ENCODE results near the gene SERGEF. TPM values are rescaled to one million over a fixed set of nuclear protein-coding genes. Genes with fewer than 3 reads are reported as not detected.
"Not testable (repeated sequence)": the region's sequence is repeated elsewhere in the genome, so short reads cannot be mapped to it uniquely, and the experiment has no call there.

Gene SERGEF
- total RNA-seq, 2 donors from 2014 or later, result 23.2 to 36.2 TPM

DNA sequence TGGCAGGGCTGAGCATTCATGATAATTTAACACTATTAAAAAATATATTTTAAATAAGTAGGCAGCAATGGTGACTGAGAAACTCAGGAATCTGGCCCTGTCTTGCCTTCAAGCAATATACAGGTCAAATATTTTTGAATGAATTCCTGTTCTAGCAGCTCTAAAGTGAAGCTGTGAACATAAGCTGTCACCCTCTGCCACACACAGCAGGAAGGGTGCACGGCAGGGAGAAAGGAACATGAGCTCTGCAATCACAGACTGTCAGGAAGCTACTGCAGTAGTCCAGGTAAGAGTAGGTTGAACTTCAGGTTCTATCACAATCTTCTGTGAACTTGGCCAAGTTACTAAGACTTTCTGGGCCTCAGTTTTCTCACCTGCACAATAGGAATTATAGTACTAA is 114.8 kb downstream of the SERGEF start:
- H3K27ac ChIP-seq, result no peak overlapping the region
- no peaks in the 10 kb centered on the region for H3K27me3 ChIP-seq
- TF ChIP-seq, protein P1, sequence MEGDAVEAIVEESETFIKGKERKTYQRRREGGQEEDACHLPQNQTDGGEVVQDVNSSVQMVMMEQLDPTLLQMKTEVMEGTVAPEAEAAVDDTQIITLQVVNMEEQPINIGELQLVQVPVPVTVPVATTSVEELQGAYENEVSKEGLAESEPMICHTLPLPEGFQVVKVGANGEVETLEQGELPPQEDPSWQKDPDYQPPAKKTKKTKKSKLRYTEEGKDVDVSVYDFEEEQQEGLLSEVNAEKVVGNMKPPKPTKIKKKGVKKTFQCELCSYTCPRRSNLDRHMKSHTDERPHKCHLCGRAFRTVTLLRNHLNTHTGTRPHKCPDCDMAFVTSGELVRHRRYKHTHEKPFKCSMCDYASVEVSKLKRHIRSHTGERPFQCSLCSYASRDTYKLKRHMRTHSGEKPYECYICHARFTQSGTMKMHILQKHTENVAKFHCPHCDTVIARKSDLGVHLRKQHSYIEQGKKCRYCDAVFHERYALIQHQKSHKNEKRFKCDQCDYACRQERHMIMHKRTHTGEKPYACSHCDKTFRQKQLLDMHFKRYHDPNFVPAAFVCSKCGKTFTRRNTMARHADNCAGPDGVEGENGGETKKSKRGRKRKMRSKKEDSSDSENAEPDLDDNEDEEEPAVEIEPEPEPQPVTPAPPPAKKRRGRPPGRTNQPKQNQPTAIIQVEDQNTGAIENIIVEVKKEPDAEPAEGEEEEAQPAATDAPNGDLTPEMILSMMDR (IDR thresholded peaks at IDR 0.05), result no peak
- H3K4me1 ChIP-seq, result no peaks in the 10 kb centered on the region
- no peak overlapping the region for H3K4me3 ChIP-seq
- no peak overlapping the region for H3K9ac ChIP-seq (ENCODE audit: low read depth in 2 of 2, low read length in 2 of 2)
- no peaks in the 10 kb centered on the region for H3K36me3 ChIP-seq
- no peak for DNase-seq
- no peaks in the 10 kb centered on the region for H3K9me3 ChIP-seq
- intact Hi-C loops (cut with DNase I), result no loop called here

DNA sequence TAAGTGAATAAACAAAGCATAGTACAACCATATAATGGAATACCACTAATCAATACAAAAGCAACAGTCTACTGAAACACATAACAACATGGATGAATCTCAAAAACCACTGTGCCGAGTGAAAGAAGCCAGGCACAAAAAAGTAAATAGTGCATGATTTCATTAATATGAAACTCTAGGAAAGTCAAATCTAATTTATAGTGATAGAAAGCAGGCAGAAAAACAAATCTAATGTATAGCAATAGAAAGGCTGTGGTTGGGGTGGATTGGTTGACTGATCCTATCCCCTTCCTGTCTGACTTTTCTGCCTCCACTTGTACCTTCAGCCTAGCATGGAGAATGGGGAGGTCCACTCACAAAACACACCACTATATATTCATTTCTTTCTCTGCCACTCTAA is 115.4 kb downstream of the SERGEF start:
- Histone ChIP-seq H3K4me3 (no peak overlapping the region), H3K4me1 (no peaks in the 10 kb centered on the region), H3K36me3 (no peaks in the 10 kb centered on the region), H3K27ac (no peak overlapping the region), H3K27me3 (no peaks in the 10 kb centered on the region), H3K9me3 (no peaks in the 10 kb centered on the region), H3K9ac (ENCODE audit: low read depth in 2 of 2, low read length in 2 of 2) (no peak overlapping the region)
- TF ChIP-seq, protein P1 (IDR thresholded peaks at IDR 0.05), result no peak
- DNase-seq, result no peak
- intact Hi-C loops (cut with DNase I), result no loop called here

DNA sequence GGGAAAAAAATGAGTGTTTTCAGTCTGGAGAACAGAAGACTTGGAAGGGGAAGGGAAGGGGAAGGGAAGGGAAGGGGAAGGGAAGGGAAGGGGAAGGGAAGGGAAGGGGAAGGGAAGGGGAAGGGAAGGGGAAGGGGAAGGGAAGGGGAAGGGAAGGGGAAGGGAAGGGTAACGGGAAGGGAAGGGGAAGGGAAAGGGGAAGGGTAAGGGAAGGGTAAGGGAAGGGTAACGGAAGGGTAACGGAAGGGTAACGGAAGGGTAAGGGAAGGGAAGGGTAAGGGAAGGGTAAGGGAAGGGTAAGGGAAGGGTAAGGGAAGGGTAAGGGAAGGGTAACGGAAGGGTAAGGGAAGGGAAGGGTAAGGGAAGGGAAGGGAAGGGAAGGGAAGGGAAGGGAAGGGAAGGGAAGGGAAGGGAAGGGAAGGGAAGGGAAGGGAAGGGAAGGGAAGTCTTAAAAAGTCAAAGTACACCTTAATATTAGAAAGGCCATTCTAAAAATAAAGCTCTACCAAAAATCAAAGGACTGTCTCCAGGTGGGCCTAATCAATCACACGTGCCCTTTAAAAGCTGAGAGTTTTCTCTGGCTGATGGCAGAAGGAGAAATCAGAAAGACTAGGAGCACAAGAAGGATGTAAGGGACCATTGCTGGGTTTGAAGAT is 116.2 kb downstream of the SERGEF start:
- intact Hi-C loops (cut with DNase I); H3K9me3 ChIP-seq; H3K4me1 ChIP-seq; H3K36me3 ChIP-seq; H3K4me3 ChIP-seq; DNase-seq; H3K27ac ChIP-seq; H3K9ac ChIP-seq (ENCODE audit: low read depth in 2 of 2, low read length in 2 of 2); H3K27me3 ChIP-seq: not testable (repeated sequence)

DNA sequence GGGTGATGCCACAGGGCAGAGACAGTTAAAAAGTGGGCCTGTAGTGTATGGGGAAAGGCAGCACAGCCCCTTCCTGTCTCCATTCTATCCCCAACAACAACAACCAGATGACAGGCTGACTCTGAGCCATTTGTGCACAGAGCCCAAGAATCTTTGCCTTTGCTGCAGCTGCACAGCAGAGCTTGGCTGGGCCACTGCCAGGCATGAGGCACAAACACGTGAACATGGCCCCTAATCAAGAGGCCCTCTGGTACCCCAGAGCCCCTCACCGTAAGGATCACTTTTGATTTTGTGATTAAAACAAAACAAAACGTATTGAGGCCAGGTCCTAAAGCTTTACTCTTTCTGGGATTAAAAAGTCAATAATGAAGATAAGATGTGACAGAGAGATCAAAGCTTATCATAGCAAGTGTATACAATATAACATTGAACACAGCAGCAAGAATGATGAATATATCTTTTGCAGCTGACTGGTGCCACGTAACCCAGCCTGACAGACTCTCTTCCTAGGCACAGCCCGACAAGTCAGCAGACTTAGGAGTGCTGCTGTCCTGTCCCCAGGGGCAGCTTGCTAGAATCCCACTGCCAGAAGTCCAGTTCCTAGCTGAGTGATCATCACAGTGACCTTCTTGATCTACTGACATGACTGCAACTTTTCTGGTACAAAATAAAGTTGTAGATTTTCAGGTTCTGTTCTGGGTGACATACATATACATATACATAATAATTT is 117.8 kb downstream of the SERGEF start:
- no peak for DNase-seq
- intact Hi-C loops (cut with DNase I), result no loop called here
- H3K9ac ChIP-seq (ENCODE audit: low read depth in 2 of 2, low read length in 2 of 2), result no peak overlapping the region
- no peak overlapping the region for H3K27ac ChIP-seq
- no peak overlapping the region for H3K4me3 ChIP-seq
- TF ChIP-seq, protein P1 (IDR thresholded peaks at IDR 0.05), result no peak
- no peaks in the 10 kb centered on the region for H3K9me3 ChIP-seq
- no peaks in the 10 kb centered on the region for H3K4me1 ChIP-seq
- H3K27me3 ChIP-seq, result no peaks in the 10 kb centered on the region
- H3K36me3 ChIP-seq, result no peaks in the 10 kb centered on the region

DNA sequence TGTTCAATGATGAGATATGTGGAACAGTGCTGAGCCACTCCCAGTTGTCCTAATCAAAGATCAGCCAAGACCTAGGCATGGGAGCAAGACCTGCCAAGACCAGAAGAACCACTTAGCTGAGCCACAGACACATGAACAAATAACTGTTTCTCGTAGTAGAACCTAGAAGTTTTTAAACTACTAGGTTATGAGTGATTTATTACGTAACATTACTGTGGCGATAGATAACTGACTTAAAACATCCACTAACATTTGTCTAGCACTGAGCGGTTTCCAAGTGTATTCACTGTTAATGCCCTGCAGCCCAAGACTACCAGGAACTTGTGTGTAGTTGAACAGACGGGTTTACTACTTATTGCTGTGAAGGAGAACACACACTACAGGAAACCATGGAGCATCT is 120.4 kb downstream of the SERGEF start:
- Histone ChIP-seq H3K36me3 (no peaks in the 10 kb centered on the region), H3K27ac (no peak overlapping the region), H3K4me1 (no peaks in the 10 kb centered on the region), H3K9me3 (no peaks in the 10 kb centered on the region), H3K4me3 (no peak overlapping the region), H3K27me3 (no peaks in the 10 kb centered on the region), H3K9ac (ENCODE audit: low read depth in 2 of 2, low read length in 2 of 2) (no peak overlapping the region)
- TF ChIP-seq, protein P1 (IDR thresholded peaks at IDR 0.05), result no peak
- intact Hi-C loops (cut with DNase I), result no loop called here
- DNase-seq, result no peak

DNA sequence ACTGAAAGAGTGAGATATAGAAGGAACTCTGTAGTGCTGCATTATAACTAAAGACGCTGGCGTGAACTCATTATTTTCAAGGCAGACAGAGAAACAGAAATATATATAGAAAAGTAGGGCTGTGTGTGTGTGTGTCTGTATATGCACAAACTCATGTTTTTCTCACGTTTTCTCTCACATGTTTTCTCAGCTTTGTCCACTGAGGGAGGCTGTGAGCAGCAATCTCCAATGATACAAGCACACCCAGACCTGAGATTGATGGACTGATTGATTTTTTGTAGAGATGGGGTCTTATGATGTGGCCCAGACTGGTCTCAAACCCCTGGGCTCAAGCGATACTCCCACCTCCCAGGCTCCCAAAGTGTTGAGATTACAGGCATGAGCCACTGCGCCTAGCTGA is 122.5 kb downstream of the SERGEF start:
- H3K27ac ChIP-seq, result no peak overlapping the region
- no peaks in the 10 kb centered on the region for H3K4me1 ChIP-seq
- TF ChIP-seq, protein P1 (IDR thresholded peaks at IDR 0.05), result no peak
- H3K36me3 ChIP-seq, result no peaks in the 10 kb centered on the region
- H3K4me3 ChIP-seq, result no peak overlapping the region
- H3K27me3 ChIP-seq, result no peaks in the 10 kb centered on the region
- no peaks in the 10 kb centered on the region for H3K9me3 ChIP-seq
- intact Hi-C loops (cut with DNase I), result no loop called here
- no peak for DNase-seq
- no peak overlapping the region for H3K9ac ChIP-seq (ENCODE audit: low read depth in 2 of 2, low read length in 2 of 2)
